ENCODE data around the gene TSC22D1. TPM values are rescaled to one million over a fixed set of nuclear protein-coding genes. Genes with fewer than 3 reads are reported as not detected.

The TSC22D1 gene
- total and polyA plus RNA-seq, 2 of the 4 experiments (the other 2 are of a cell fraction), result 30.8 to 42.2 TPM

DNA sequence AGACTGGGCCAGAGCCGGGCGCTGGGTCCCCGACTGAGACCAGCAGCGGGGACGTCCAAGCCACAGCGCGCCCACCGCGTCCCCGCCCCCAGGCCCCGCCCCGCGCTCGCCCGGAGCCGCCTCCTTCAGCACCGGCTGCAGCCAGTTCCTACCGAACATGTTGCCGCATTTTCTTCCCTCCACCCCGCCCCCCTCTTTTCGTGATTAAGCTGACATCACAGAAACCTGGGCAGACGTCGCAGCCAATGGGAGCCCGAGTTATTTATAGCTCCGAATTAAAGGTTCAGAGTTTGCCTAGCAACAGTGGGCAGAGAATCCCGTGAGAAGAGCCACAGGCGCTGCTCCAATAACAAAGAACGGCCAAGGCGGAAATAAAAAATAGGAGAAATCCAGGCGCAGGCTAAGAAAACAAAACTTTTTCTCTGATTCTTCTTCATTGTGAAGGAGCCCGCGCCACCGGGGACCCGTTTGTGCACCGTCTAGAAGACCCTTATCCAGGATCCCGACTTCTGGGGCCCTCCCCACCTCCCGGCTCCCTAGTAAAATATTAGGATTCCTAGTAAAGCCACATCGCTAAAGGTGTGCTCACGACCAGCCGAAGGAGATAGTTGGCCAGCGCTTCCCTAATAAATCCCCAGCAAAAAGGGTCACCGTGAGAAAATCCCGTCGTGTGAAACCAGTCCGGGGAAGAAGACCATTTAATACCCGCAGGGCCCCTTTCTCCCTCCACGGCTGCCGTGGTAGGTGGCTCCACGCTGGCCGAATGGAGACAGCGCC, 140.8 kb downstream of the TSC22D1 start:
- Histone ChIP-seq H3K27me3 (ENCODE audit: control insufficient read depth, insufficient read depth, low read length) (no peaks in the 10 kb centered on the region), H2BK120ac (ENCODE audit: low read depth, low read length) (peak overlapping the region; percentile 74), H4K20me1 (ENCODE audit: insufficient read depth, low read length) (peaks cover 15% of the 10 kb centered on the region), H3K4me1 (ENCODE audit: control insufficient read depth, insufficient read depth, low read length) (peaks cover 8% of the 10 kb centered on the region; the same call in 1 of the 2 replicates), H2BK15ac (ENCODE audit: low read depth, low read length) (peak overlapping the region; percentile 9; the same call in 1 of the 3 replicates), H3K4me3 (ENCODE audit: insufficient read depth, low read depth, low read length) (peak overlapping the region; percentile 77), H3K23ac (ENCODE audit: low read depth, low read length) (peak overlapping the region; percentile 83), H2AFZ (replicated peaks; ENCODE audit: low read length, poor library complexity) (peak overlapping the region; percentile 83), H3K4me2 (ENCODE audit: low read depth, low read length) (peak overlapping the region; percentile 91), H3K18ac (ENCODE audit: low read depth, low read length) (peak overlapping the region; percentile 82), H3K36me3 (ENCODE audit: control insufficient read depth, insufficient read depth, low read length) (peaks cover 12% of the 10 kb centered on the region), H4K91ac (ENCODE audit: insufficient read depth, low read depth, low read length) (peak overlapping the region; percentile 67; the same call in 1 of the 2 replicates), H3K9ac (ENCODE audit: low read depth, low read length) (peak overlapping the region; percentile 98), H4K5ac (ENCODE audit: low read depth, low read length) (peak overlapping the region; percentile 73), H3K14ac (replicated peaks; ENCODE audit: low read depth, low read length) (peak overlapping the region; percentile 70), H3K9me3 (ENCODE audit: control insufficient read depth, insufficient read depth, low read length) (no peaks in the 10 kb centered on the region), H3K56ac (ENCODE audit: extremely low read depth, insufficient read depth, low read length) (peak overlapping the region; percentile 95), H3K9me1 (ENCODE audit: insufficient read depth, low read length) (peaks cover 3% of the 10 kb centered on the region; the same call in 1 of the 2 replicates), H2BK20ac (ENCODE audit: low read depth, low read length) (no peak overlapping the region), H3K27ac (ENCODE audit: insufficient read depth, low read length) (peak overlapping the region; percentile 74), H2AK5ac (ENCODE audit: low read depth, low read length) (peak overlapping the region; percentile 47), H4K8ac (ENCODE audit: low read depth in 2 of 2, low read length in 2 of 2) (peak overlapping the region; percentile 57 to 83; a peak in 3 of 4 replicates), H2AK9ac (replicated peaks; ENCODE audit: low read depth, low read length, poor library complexity) (peak overlapping the region; percentile 73), H2BK5ac (ENCODE audit: low read depth, low read length, poor library complexity, severe bottlenecking) (peak overlapping the region; percentile 59), H3K79me1 (ENCODE audit: low read depth in 1 of 2, low read length in 2 of 2) (peaks cover 8 to 45% of the 10 kb centered on the region in 2 experiments; a peak in 3 of 4 replicates), H3K4ac (ENCODE audit: low read depth, low read length) (peak overlapping the region; percentile 67)
- peak; percentile 64 for ATAC-seq (ENCODE audit: low read depth)
- BruUV-seq (replicated peaks), result no TSS peak
- dilution Hi-C loops (cut with HindIII; ENCODE audit: low sequenced_read_pairs, unreplicated experiment), result no loop called here
- peak; percentile 98 for DNase-seq
- WGBS, 2 experiments (ENCODE audit: extremely low coverage in 2 of 2, insufficient read length in 1 of 2), result 0% methylated on average over 12 of the region's 51 CpGs; no CpG with 5 or more reads in 1 of the 2 experiments
- ChIA-PET POLR2A (ENCODE audit: unreplicated experiment) (interaction anchor here (0.6 to 0.9 kb wide), 12 partner anchors 14 to 608 kb away, joined by 3 to 21 read pairs (median 8); no protein-coding TSS in a partner anchor), CTCF (interaction anchor here (0.5 to 3.1 kb wide), 4 partner anchors 88 to 527 kb away, joined by 3 to 11 read pairs (median 3); no protein-coding TSS in a partner anchor)
- in situ Hi-C loops (cut with MboI; ENCODE audit: low sequenced_read_pairs), result loop anchor here (5.0 to 10.0 kb wide), 3 partner anchors 201 to 528 kb away; no protein-coding TSS in a partner anchor
- intact Hi-C loops (cut with micrococcal nuclease), result loop anchor here (5.0 kb wide), 2 partner anchors 128 to 313 kb away; no protein-coding TSS in a partner anchor
- peak; percentile 67; the same call in 1 of the 2 replicates for TF ChIP-seq MAZ (IDR thresholded peaks at IDR 0.05; ENCODE audit: borderline replicate concordance, low read depth, low read length)
- peak; percentile 61; the same call in 1 of the 2 replicates for TF ChIP-seq CHD1 (IDR thresholded peaks at IDR 0.05; ENCODE audit: low read depth, low read length)
- TF ChIP-seq FOS (IDR thresholded peaks at IDR 0.05; ENCODE audit: low read depth, low read length), result peak; percentile 18; the same call in 1 of the 2 replicates
- peak; percentile 40; the same call in 1 of the 2 replicates for TF ChIP-seq CEBPB (IDR thresholded peaks at IDR 0.05; ENCODE audit: low read depth, low read length)
- TF ChIP-seq, protein P1, sequence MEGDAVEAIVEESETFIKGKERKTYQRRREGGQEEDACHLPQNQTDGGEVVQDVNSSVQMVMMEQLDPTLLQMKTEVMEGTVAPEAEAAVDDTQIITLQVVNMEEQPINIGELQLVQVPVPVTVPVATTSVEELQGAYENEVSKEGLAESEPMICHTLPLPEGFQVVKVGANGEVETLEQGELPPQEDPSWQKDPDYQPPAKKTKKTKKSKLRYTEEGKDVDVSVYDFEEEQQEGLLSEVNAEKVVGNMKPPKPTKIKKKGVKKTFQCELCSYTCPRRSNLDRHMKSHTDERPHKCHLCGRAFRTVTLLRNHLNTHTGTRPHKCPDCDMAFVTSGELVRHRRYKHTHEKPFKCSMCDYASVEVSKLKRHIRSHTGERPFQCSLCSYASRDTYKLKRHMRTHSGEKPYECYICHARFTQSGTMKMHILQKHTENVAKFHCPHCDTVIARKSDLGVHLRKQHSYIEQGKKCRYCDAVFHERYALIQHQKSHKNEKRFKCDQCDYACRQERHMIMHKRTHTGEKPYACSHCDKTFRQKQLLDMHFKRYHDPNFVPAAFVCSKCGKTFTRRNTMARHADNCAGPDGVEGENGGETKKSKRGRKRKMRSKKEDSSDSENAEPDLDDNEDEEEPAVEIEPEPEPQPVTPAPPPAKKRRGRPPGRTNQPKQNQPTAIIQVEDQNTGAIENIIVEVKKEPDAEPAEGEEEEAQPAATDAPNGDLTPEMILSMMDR (conservative IDR thresholded peaks at IDR 0.05; ENCODE audit: low read depth, low read length), result no peak
- no peak for TF ChIP-seq RCOR1 (IDR thresholded peaks at IDR 0.05; ENCODE audit: insufficient replicate concordance, low read length)
- TF ChIP-seq, protein P2, sequence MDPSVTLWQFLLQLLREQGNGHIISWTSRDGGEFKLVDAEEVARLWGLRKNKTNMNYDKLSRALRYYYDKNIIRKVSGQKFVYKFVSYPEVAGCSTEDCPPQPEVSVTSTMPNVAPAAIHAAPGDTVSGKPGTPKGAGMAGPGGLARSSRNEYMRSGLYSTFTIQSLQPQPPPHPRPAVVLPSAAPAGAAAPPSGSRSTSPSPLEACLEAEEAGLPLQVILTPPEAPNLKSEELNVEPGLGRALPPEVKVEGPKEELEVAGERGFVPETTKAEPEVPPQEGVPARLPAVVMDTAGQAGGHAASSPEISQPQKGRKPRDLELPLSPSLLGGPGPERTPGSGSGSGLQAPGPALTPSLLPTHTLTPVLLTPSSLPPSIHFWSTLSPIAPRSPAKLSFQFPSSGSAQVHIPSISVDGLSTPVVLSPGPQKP (IDR thresholded peaks at IDR 0.05; ENCODE audit: borderline replicate concordance, low read depth, low read length), result no peak
- no peak for TF ChIP-seq RAD21 (IDR thresholded peaks at IDR 0.05; ENCODE audit: low read length)
- peak; percentile 84 for TF ChIP-seq MAFK (IDR thresholded peaks at IDR 0.05; ENCODE audit: low read depth, low read length)
- TF ChIP-seq MXI1 (IDR thresholded peaks at IDR 0.05; ENCODE audit: borderline replicate concordance, low read depth, low read length), result no peak
- TF ChIP-seq BHLHE40 (IDR thresholded peaks at IDR 0.05; ENCODE audit: low read depth, low read length), result peak; percentile 52
- TF ChIP-seq POLR2A (IDR thresholded peaks at IDR 0.05; ENCODE audit: low read depth, low read length), result peak; percentile 89
- TF ChIP-seq SMC3 (IDR thresholded peaks at IDR 0.05; ENCODE audit: low read depth, low read length), result no peak
- no peak for TF ChIP-seq NFE2L2 (IDR thresholded peaks at IDR 0.05; ENCODE audit: low read depth, low read length)

Data from IMR-90 (cell line).